GM23248 (cell line): Measurements from ENCODE around the gene NPAS3.

Source experiments
- EZH2 ChIP-seq: fragments of 200-600 bp; sonication (generic); IDR thresholded peaks from 2 replicates; pipeline ENCODE4 v1.6.1; 2018; ENCODE audit warnings: antibody characterized with exemption, mild to moderate bottlenecking; ENCODE audit not compliant: insufficient read depth, poor library complexity, severe bottlenecking
- EZH2phosphoT487 ChIP-seq: fragments of 200-600 bp; sonication (generic); IDR thresholded peaks from 2 replicates; pipeline ENCODE4 v1.6.1; 2018; ENCODE audit warnings: antibody characterized with exemption, moderate library complexity, mild to moderate bottlenecking, low read depth; ENCODE audit not compliant: insufficient read depth

DNA sequence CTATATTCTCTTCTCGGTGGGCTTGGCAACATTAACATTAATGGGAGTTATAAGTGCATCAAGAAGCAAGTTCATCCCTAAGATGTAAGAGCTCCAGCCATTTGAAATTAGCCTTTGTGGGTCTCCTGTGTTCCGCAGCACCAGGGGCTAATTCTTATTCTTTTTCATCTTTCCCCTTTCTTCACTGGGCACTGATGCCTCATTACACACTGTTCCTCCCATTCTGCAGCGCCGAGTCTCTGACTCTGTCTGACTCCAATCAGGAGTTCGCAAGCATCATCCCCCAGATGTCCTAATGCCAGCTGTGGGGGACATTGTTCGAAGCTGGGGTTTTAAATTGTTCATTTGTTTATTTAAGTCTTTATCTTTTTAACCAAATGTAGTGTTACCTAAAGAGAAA is 670.9 kb downstream of the NPAS3 start:
- TF ChIP-seq EZH2 (no peak), EZH2phosphoT487 (no peak)
